ENCODE results near the gene TMA16. TPM values are rescaled to one million over a fixed set of nuclear protein-coding genes. Genes with fewer than 3 reads are reported as not detected.
"Not testable (repeated sequence)": the region's sequence is repeated elsewhere in the genome, so short reads cannot be mapped to it uniquely, and the experiment has no call there.

Gene TMA16
- total RNA-seq, 1 experiment from 2014 or later = 56.3 TPM

GRCh38 chr4:163505374-163505773 is 10.9 kb downstream of the TMA16 start:
- no peak for DNase-seq (ENCODE audit: low read depth)

- no peak for DNase-seq (ENCODE audit: low read depth)
Observed at GRCh38 chr4:163515198-163515597, 20.7 kb downstream of the TMA16 start.

GRCh38 chr4:163523791-163524365 is 29.4 kb downstream of the TMA16 start:
- no peak for DNase-seq (ENCODE audit: low read depth)

GRCh38 chr4:163525982-163526381 is 31.5 kb downstream of the TMA16 start:
- DNase-seq (ENCODE audit: low read depth) = no peak

GRCh38 chr4:163527172-163527571 is 32.7 kb downstream of the TMA16 start:
- DNase-seq (ENCODE audit: low read depth) = no peak

- DNase-seq (ENCODE audit: low read depth) = no peak
Observed at GRCh38 chr4:163528653-163529052, 34.2 kb downstream of the TMA16 start.

GRCh38 chr4:163534056-163534455 is 39.6 kb downstream of the TMA16 start:
- DNase-seq (ENCODE audit: low read depth) = no peak

GRCh38 chr4:163535657-163536056 is 41.2 kb downstream of the TMA16 start:
- no peak for DNase-seq (ENCODE audit: low read depth)

GRCh38 chr4:163536091-163536490 is 41.6 kb downstream of the TMA16 start:
- no peak for DNase-seq (ENCODE audit: low read depth)

GRCh38 chr4:163537114-163537513 is 42.6 kb downstream of the TMA16 start:
- DNase-seq (ENCODE audit: low read depth) = no peak

- DNase-seq (ENCODE audit: low read depth) = not testable (repeated sequence)
Observed at GRCh38 chr4:163538820-163539219, 44.3 kb downstream of the TMA16 start.

- no peak for DNase-seq (ENCODE audit: low read depth)
Observed at GRCh38 chr4:163540448-163540847, 46.0 kb downstream of the TMA16 start.

- peak; percentile 62 for DNase-seq (ENCODE audit: low read depth)
Observed at GRCh38 chr4:163540977-163541376, 46.5 kb downstream of the TMA16 start.

- peak; percentile 77 for DNase-seq (ENCODE audit: low read depth)
Observed at GRCh38 chr4:163542275-163542674, 47.8 kb downstream of the TMA16 start.

GRCh38 chr4:163544407-163545038 is 50.0 kb downstream of the TMA16 start:
- DNase-seq (ENCODE audit: low read depth) = peak; percentile 45

- peak; percentile 43 for DNase-seq (ENCODE audit: low read depth)
Observed at GRCh38 chr4:163548481-163549243, 54.2 kb downstream of the TMA16 start.

- DNase-seq (ENCODE audit: low read depth) = no peak
Observed at GRCh38 chr4:163550869-163551267, 56.4 kb downstream of the TMA16 start.

GRCh38 chr4:163553146-163553545 is 58.7 kb downstream of the TMA16 start:
- DNase-seq (ENCODE audit: low read depth) = no peak

- DNase-seq (ENCODE audit: low read depth) = peak; percentile 29
Observed at GRCh38 chr4:163554870-163555465, 60.5 kb downstream of the TMA16 start.

- DNase-seq (ENCODE audit: low read depth) = peak; percentile 25
Observed at GRCh38 chr4:163556177-163556576, 61.7 kb downstream of the TMA16 start.

GRCh38 chr4:163556650-163557391 is 62.3 kb downstream of the TMA16 start:
- DNase-seq (ENCODE audit: low read depth) = no peak
